RWPE1 (cell line): ENCODE results near the gene TUT1.

Experiments used
- CTCF ChIA-PET: fragments of 350-600 bp; sonication (Branson Sonifier 250); formaldehyde crosslinking; extraction: SDS; loops from one replicate; lab custom pipeline; 2021; lab: Yijun Ruan, JAX
- POLR2A ChIA-PET: fragments of 400-600 bp; formaldehyde crosslinking; extraction: SDS; loops from one replicate; lab custom pipeline; 2020; ENCODE audit warnings: antibody characterized with exemption; ENCODE audit not compliant: low non-redundant PET; lab: Yijun Ruan, JAX
- DNase-seq: peaks from one replicate; pipeline ENCODE4 v3.0.0; 2012; ENCODE audit warnings: low spot score
- H3K27ac ChIP-seq: fragments of 450-650 bp; 2 replicates; pipeline ENCODE4 v1.5.1; 2017
- TF ChIP-seq, protein P1 (sequence below): fragments of 450-650 bp; conservative IDR thresholded peaks from 2 replicates; pipeline ENCODE4 v1.5.1; 2017; ENCODE audit warnings: low read depth, mild to moderate bottlenecking

The TUT1 gene

DNA sequence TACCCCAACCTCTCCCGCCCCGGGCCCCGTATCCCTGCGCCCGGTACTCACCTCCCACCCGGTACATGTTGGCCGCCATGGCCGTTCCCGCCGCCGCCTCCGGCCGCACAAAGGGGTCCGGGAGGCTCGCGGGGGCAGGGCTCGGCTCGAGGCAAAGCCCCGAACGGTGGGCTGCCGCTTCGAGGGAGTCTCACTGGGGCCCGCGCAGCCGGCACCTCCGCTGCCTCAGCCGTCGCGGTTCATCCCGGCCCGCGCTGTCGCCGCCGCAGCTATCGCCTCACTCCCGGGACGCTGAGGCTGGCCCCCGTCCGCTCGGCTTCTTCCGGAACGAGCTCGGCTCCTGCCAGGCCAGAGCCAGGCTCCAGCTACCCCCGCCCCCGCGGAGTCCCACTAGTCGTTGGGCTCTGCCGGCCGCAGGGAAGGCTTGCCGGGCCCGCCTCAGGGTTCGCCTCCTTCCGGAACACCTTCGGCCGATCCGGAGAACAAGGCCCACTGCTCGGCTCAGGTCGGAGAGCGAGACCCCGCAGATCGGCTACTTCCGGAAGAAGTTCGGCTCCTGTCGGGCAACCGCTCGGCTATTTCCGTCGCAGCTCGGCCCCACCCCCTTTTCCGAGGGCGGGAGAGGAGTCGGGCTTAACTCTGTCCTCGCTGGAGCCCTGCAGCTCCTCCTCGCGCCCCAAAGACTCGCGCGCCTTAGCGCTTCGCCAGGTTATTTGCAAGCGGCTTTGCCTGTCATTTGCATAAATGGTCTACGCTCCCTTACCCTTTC is 10.2 kb upstream of the TUT1 start, which contains the start of gene MTA2:
Gene MTA2, minus strand, starts transcription at position 494 of the 769 bp plus-strand sequence. Its CDS starts 415 bp downstream, at position 79.
- peak within 1 kb of the TSS; percentile 98 for H3K27ac ChIP-seq
- DNase-seq, result peak; percentile 92
- TF ChIP-seq, protein P1, sequence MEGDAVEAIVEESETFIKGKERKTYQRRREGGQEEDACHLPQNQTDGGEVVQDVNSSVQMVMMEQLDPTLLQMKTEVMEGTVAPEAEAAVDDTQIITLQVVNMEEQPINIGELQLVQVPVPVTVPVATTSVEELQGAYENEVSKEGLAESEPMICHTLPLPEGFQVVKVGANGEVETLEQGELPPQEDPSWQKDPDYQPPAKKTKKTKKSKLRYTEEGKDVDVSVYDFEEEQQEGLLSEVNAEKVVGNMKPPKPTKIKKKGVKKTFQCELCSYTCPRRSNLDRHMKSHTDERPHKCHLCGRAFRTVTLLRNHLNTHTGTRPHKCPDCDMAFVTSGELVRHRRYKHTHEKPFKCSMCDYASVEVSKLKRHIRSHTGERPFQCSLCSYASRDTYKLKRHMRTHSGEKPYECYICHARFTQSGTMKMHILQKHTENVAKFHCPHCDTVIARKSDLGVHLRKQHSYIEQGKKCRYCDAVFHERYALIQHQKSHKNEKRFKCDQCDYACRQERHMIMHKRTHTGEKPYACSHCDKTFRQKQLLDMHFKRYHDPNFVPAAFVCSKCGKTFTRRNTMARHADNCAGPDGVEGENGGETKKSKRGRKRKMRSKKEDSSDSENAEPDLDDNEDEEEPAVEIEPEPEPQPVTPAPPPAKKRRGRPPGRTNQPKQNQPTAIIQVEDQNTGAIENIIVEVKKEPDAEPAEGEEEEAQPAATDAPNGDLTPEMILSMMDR, result no peak
- CTCF ChIA-PET, result interaction anchor here (0.6 to 1.2 kb wide), 3 partner anchors 47 to 282 kb away, joined by 4 to 5 read pairs (median 4); no protein-coding TSS in a partner anchor
- POLR2A ChIA-PET, result interaction anchor here (0.5 to 2.3 kb wide), 6 partner anchors 9 to 196 kb away, joined by 3 to 24 read pairs (median 6); partner anchors contain the start of genes B3GAT3, C11orf98, CSKMT and TUT1

DNA sequence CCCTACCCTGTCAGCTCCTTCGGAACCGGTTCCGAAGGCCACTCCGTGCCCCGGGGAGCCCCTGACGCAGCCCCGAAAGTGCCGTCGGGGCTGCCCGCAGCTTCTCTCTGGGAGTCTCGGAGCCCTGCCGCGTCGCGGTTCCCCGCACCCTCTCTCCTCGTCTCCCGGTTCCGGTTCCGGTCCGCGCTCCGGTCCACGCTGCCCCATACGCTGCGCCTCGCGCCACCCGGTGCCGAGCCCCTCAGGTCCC is 9.7 kb upstream of the TUT1 start:
- CTCF ChIA-PET, result interaction anchor here (0.6 to 1.2 kb wide), 2 partner anchors 47 to 59 kb away, joined by 4 read pairs; no protein-coding TSS in a partner anchor
- H3K27ac ChIP-seq, result peak overlapping the region; percentile 98
- no peak for DNase-seq
- POLR2A ChIA-PET, result interaction anchor here (0.6 to 2.3 kb wide), 5 partner anchors 8 to 785 kb away, joined by 3 to 24 read pairs (median 9); partner anchors contain the start of genes B3GAT3, C11orf98, CSKMT and TUT1
- TF ChIP-seq, protein P1, result no peak

DNA sequence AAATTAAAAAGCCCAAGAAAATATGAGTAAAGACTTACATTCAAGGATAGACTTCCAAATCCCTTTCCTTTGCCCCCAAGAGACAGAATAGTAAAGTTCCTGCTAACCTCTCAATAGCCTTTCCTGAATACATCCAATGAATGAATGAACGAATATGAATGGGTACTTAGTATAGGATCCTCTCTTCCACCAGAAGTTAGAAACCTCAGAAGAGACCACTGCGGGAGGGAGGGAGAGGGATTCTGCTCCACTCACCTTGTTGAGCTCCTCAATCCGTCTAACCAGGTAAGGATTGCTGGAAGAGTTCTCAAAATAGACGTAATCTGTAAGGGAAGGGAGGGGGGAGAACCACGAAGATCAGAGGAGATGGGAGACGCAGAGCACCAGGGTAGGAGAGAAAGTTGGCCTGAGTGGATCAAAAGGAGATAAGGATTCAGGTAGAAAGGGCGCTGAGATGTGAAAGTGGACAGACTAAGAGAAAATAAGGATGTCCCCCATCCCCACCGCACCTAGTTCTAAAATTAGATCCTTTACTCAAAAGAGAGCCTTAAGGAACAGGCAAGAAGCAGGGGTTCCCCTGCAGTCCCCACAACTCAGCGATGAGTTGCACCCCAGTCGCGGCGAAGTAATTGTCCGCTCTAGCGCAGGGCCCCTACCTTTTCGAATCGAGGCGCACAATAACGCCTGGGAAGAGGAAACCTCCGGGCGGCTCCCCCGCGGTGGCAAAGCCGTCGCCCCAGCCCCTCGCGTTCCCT is 9.2 kb upstream of the TUT1 start:
- peak overlapping the region; percentile 98 for H3K27ac ChIP-seq
- no peak for DNase-seq
- POLR2A ChIA-PET, result interaction anchor here (0.6 to 2.3 kb wide), 4 partner anchors 9 to 785 kb away, joined by 8 to 24 read pairs (median 11); partner anchors contain the start of genes B3GAT3, C11orf98, CSKMT and TUT1
- TF ChIP-seq, protein P1, result no peak
- CTCF ChIA-PET, result interaction anchor here (0.6 to 1.2 kb wide), 2 partner anchors 58 to 118 kb away, joined by 3 to 4 read pairs; no protein-coding TSS in a partner anchor

DNA sequence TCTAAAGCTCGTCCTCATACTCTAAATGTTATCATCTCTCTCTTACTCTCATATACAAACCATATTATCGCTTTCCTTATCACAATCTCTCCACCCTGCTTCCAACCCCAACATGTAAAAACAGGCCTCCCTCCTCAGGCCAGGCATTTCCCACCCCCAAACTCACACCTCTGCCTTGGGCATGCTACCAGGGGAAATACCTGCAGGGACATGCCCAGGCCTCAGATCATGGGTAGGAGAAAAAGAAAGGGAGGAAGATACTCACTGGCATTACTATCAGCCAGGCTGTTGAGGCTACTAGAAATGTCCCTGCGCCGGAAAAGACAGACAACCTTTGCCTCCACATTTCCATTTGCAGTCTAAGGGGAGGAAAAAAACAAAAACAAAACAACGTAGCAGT is 8.6 kb upstream of the TUT1 start:
- peak; percentile 90 for DNase-seq
- peak overlapping the region; percentile 98 for H3K27ac ChIP-seq
- TF ChIP-seq, protein P1, result no peak
- ChIA-PET CTCF (interaction anchor here (0.6 to 1.2 kb wide), 2 partner anchors 119 to 187 kb away, joined by 3 to 6 read pairs; no protein-coding TSS in a partner anchor), POLR2A (interaction anchor here (0.6 to 2.3 kb wide), 3 partner anchors 8 to 21 kb away, joined by 5 to 24 read pairs (median 13); partner anchors contain the start of genes B3GAT3 and TUT1)

DNA sequence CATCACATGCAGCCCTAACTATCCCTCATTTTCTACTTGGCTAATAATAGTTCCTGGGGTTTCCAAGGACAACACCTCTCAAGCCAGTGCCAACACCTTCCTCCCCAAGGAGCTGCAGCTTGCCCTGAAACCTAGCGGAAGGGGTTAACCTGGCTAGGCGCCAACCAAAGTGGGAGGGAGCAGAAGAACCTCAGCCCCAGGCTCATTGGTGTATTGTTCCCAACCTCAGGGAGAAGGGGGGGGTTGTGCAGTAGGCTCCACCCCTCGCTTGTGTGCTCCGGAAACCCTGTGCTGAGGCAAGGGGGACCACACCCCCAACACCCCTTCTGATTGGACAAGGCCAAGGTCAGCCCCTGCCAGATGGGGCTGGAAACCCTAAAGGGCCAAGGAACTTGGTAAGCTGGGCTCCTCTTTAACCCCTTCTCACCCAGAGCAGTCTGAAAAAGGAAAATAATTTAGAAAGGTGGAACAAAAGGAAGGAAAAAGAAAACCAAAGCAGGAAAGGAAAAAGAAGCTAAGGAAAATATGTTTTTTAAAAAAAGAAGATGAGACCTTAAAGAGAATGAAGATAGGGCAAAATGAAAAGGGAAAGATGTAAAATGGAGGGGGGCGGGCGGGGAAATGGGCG is 7.9 kb upstream of the TUT1 start:
- TF ChIP-seq, protein P1, result no peak
- DNase-seq, result peak; percentile 98
- POLR2A ChIA-PET, result interaction anchor here (0.5 to 0.6 kb wide), 2 partner anchors 19 to 20 kb away, joined by 3 to 5 read pairs; no protein-coding TSS in a partner anchor
- H3K27ac ChIP-seq, result peak overlapping the region; percentile 98
- CTCF ChIA-PET, result interaction anchor here (0.6 to 1.2 kb wide), 2 partner anchors 44 to 187 kb away, joined by 3 to 6 read pairs; no protein-coding TSS in a partner anchor

DNA sequence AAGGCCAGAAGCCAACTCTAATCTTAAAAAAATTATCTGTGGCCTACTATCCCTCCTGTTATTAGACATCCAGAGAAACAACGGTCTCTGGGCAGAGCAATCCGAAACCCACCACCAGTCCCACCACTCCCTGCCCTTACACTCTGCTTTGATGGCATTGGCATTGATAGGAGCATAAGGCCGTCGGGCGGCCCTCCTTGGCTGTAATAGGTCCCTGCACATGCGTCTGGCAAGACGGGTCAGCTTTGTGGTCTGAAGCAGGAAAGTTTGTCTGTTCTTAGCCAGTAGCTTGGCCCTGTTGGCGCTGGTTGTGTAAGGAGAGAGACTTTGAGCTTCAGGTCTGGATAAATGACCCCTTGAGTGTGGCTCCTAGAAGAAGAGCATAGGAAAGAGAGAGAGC is 3.8 kb upstream of the TUT1 start:
- H3K27ac ChIP-seq, result peak overlapping the region; percentile 91
- DNase-seq, result no peak
- CTCF ChIA-PET, result no interaction called here
- POLR2A ChIA-PET, result no interaction called here
- TF ChIP-seq, protein P1, result no peak
